Measurements from ENCODE around the gene MACROD2. TPM values are rescaled to one million over a fixed set of nuclear protein-coding genes. Genes with fewer than 3 reads are reported as not detected.

The MACROD2 gene
- total RNA-seq, 1 experiment from 2014 or later: 1.6 TPM

DNA sequence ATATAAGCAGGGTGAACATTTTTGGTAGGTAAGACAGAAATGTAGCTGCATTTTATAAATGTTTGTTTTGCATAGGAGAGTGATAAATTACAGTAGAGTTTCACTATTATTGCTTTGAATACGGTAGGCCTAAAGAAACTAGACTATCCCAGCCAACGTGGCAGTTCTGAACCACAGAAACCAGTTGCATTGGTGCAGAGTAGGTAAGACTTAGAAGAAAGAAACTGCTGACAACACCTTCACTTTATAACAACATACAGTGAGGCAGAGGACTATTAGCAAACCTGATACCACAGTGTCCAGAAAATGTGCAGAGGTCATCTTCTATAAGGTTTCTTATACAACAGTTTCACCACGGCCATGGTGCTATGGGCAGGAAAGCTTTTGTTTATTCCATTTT, 2011.8 kb downstream of the MACROD2 start:
- Histone ChIP-seq H3T11ph (ENCODE audit: low read length) (no peak overlapping the region), H3K4me2 (ENCODE audit: insufficient read depth, insufficient read length, low read length) (no peak overlapping the region), H4K91ac (ENCODE audit: insufficient read length, low read depth, low read length) (no peak overlapping the region), H3K4me1 (ENCODE audit: insufficient read depth, low read length) (peaks cover 4% of the 10 kb centered on the region; the same call in 1 of the 2 replicates), H2BK5ac (ENCODE audit: insufficient read length, low read length) (no peak overlapping the region), H3K27ac (ENCODE audit: insufficient read length, low read depth, low read length) (no peak overlapping the region), H4K5ac (ENCODE audit: insufficient read length, low read depth, low read length) (no peak overlapping the region), H2AK5ac (ENCODE audit: insufficient read length, low read length) (no peak overlapping the region), H3K79me2 (ENCODE audit: insufficient read depth, low read length) (no peaks in the 10 kb centered on the region), H3K79me1 (ENCODE audit: insufficient read depth, low read depth, low read length, poor library complexity, severe bottlenecking) (no peaks in the 10 kb centered on the region), H4K8ac (replicated peaks; ENCODE audit: insufficient read length, low read depth, low read length) (no peak overlapping the region), H2AFZ (ENCODE audit: low read length) (no peak overlapping the region), H3K27me3 (ENCODE audit: insufficient read depth, low read length) (no peaks in the 10 kb centered on the region), H3K23ac (ENCODE audit: insufficient read length, low read depth, low read length) (no peak overlapping the region), H3K14ac (ENCODE audit: insufficient read depth, low read length) (no peak overlapping the region), H3K23me2 (ENCODE audit: insufficient read length, low read depth, low read length, poor library complexity, severe bottlenecking) (no peaks in the 10 kb centered on the region), H2BK120ac (ENCODE audit: low read depth, low read length, poor library complexity, severe bottlenecking) (no peak overlapping the region), H3K9ac (ENCODE audit: extremely low read depth, insufficient read length, low read length) (no peak overlapping the region), H3K18ac (ENCODE audit: insufficient read length, low read depth, low read length) (no peak overlapping the region), H3K9me3 (ENCODE audit: control insufficient read depth, low read depth, low read length) (no peaks in the 10 kb centered on the region), H2BK12ac (ENCODE audit: insufficient read length, low read depth, low read length) (no peak overlapping the region), H2BK15ac (ENCODE audit: low read depth, low read length) (no peak overlapping the region), H3K4ac (ENCODE audit: low read depth, low read length) (no peak overlapping the region), H2BK20ac (ENCODE audit: low read depth, low read length, poor library complexity, severe bottlenecking) (no peak overlapping the region), H4K20me1 (ENCODE audit: control insufficient read depth, insufficient read depth, insufficient read length) (no peaks in the 10 kb centered on the region), H3K56ac (ENCODE audit: insufficient read length, low read depth, low read length) (no peak overlapping the region)
- no peak for DNase-seq
- no CpG with 5 or more reads among the region's 3 CpGs for WGBS (ENCODE audit: extremely low coverage, insufficient read length, low lambda C conversion rate)
- Mint-ChIP-seq H3K27ac (no peak overlapping the region), H3K36me3 (ENCODE audit: insufficient read depth in 1 of 3, low read depth in 3 of 3) (no peaks in the 10 kb centered on the region; a peak in 1 of 7 replicates), H3K4me3 (no peak overlapping the region), H3K4me1 (peaks cover 37 to 39% of the 10 kb centered on the region in 2 experiments), H3K27me3 (ENCODE audit: low read depth) (no peaks in the 10 kb centered on the region), H3K9me3 (no peaks in the 10 kb centered on the region)
- TF ChIP-seq, protein P1, sequence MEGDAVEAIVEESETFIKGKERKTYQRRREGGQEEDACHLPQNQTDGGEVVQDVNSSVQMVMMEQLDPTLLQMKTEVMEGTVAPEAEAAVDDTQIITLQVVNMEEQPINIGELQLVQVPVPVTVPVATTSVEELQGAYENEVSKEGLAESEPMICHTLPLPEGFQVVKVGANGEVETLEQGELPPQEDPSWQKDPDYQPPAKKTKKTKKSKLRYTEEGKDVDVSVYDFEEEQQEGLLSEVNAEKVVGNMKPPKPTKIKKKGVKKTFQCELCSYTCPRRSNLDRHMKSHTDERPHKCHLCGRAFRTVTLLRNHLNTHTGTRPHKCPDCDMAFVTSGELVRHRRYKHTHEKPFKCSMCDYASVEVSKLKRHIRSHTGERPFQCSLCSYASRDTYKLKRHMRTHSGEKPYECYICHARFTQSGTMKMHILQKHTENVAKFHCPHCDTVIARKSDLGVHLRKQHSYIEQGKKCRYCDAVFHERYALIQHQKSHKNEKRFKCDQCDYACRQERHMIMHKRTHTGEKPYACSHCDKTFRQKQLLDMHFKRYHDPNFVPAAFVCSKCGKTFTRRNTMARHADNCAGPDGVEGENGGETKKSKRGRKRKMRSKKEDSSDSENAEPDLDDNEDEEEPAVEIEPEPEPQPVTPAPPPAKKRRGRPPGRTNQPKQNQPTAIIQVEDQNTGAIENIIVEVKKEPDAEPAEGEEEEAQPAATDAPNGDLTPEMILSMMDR (conservative IDR thresholded peaks at IDR 0.05): no peak

Measured in H9 (cell line).